K562 (cell line): Measurements from ENCODE around the gene GOLPH3. TPM values are rescaled to one million over a fixed set of nuclear protein-coding genes. Genes with fewer than 3 reads are reported as not detected.

Experiments used
- ATAC-seq: fragments of 200-7000 bp; cut with Tn5 transposase; 3 replicates; pipeline ENCODE4 v1.9.1; 2020; ENCODE audit warnings: moderate library complexity
- BruUV-seq: library from RNA; stranded (reverse); fragments of 400-500 nt; replicated peaks from 2 replicates; lab custom pipeline; 2021; lab: Mats Ljungman, UMichigan
- CTCF ChIA-PET: fragments of 300-600 bp; formaldehyde crosslinking; extraction: SDS; loops from one replicate; lab custom pipeline; 2021; ENCODE audit warnings: low intra/inter-chr PET ratio; lab: Yijun Ruan, JAX
- POLR2A ChIA-PET: fragments of 300-600, 350-650 bp; sonication (Branson Sonifier 250); formaldehyde crosslinking; extraction: SDS; loops from one replicate; lab custom pipeline; 2021; ENCODE audit warnings: antibody characterized with exemption, inconsistent platforms; lab: Yijun Ruan, JAX
- DNase-seq, 4 experiments: peaks; one replicate each; pipeline versions ENCODE4 v3.0.0 to v3.0.0-alpha.2; 2011 to 2018; ENCODE audit warnings: low spot score in 3 of 4, mixed read lengths in 3 of 4; ENCODE audit errors: extremely low read depth in 1 of 4
- FAIRE-seq: peaks from 2 replicates; lab custom pipeline; 2011; peaks lifted over from hg19 to GRCh38; lab: Jason Lieb, UNC
- H2AFZ ChIP-seq: 2 replicates; pipeline ENCODE4 v1.6.0; 2011; ENCODE audit warnings: low read depth, low read length, control low read depth, inconsistent platforms
- H3K27ac ChIP-seq: fragments of 200-600 bp; 3 replicates; pipeline ENCODE4 v1.8.0; 2011; ENCODE audit warnings: low read depth, mild to moderate bottlenecking, control low read depth, inconsistent platforms, low read length, moderate library complexity, mixed read lengths; ENCODE audit errors: extremely low read depth
- H3K27me3 ChIP-seq, 2 experiments: fragments of 300-600 bp in 1 of 2; 2 replicates in 1 of 2; 3 replicates in 1 of 2; pipeline versions ENCODE4 v1.6.0 to v1.8.0; 2011; ENCODE audit warnings: inconsistent platforms in 2 of 2, low read length in 2 of 2, mild to moderate bottlenecking in 1 of 2, mixed read lengths in 1 of 2, moderate library complexity in 1 of 2; ENCODE audit not compliant: control insufficient read depth in 2 of 2, insufficient read depth in 2 of 2
- H3K36me3 ChIP-seq: fragments of 300-600 bp; 3 replicates; pipeline ENCODE4 v1.8.0; 2011; ENCODE audit warnings: mild to moderate bottlenecking, low read length, inconsistent platforms; ENCODE audit not compliant: control insufficient read depth, insufficient read depth
- H3K4me1 ChIP-seq, 2 experiments: fragments of 200-600 bp in 1 of 2; replicated peaks in 1 of 2; 2 replicates in 1 of 2; 3 replicates in 1 of 2; pipeline versions ENCODE4 v1.5.1 to v1.8.0; 2011; ENCODE audit warnings: inconsistent platforms in 2 of 2, low read length in 2 of 2, mild to moderate bottlenecking in 1 of 2, mixed read lengths in 1 of 2, moderate library complexity in 1 of 2; ENCODE audit not compliant: control insufficient read depth in 2 of 2, insufficient read depth in 2 of 2
- H3K4me2 ChIP-seq: 2 replicates; pipeline ENCODE4 v1.6.1; 2011; ENCODE audit warnings: low read length, control low read depth, inconsistent platforms, mixed read lengths; ENCODE audit not compliant: insufficient read depth
- H3K4me3 ChIP-seq: fragments of 200-600 bp; sonication (generic), shearing (Covaris generic); 2 replicates; pipeline ENCODE4 v1.5.1; 2016; ENCODE audit warnings: control low read depth, inconsistent platforms
- H3K79me2 ChIP-seq: fragments of 200-600 bp; 3 replicates; pipeline ENCODE4 v1.8.0; 2011; ENCODE audit warnings: low read length, inconsistent platforms; ENCODE audit not compliant: control insufficient read depth, insufficient read depth
- H3K9ac ChIP-seq, 2 experiments: 2 replicates each; pipeline versions ENCODE4 v1.6.0 to v1.6.1; 2011; ENCODE audit warnings: low read depth in 2 of 2, low read length in 2 of 2, control low read depth in 1 of 2, inconsistent platforms in 1 of 2, mild to moderate bottlenecking in 1 of 2, mixed read lengths in 1 of 2; ENCODE audit not compliant: insufficient read depth in 1 of 2
- H3K9me1 ChIP-seq: one replicate; pipeline ENCODE4 v1.6.0; 2011; ENCODE audit warnings: inconsistent platforms, mild to moderate bottlenecking, low read length, moderate library complexity; ENCODE audit not compliant: control insufficient read depth, insufficient read depth
- H3K9me3 ChIP-seq: replicated peaks from 2 replicates; pipeline ENCODE4 v1.5.1; 2011; ENCODE audit warnings: low read depth, low read length, inconsistent platforms; ENCODE audit not compliant: control insufficient read depth, insufficient read depth
- H4K20me1 ChIP-seq: replicated peaks from 2 replicates; pipeline ENCODE4 v1.6.1; 2011; ENCODE audit warnings: low read length, inconsistent platforms, mixed read lengths; ENCODE audit not compliant: control insufficient read depth, insufficient read depth
- ARID2 ChIP-seq: fragments of 450-650 bp; IDR thresholded peaks from 2 replicates; pipeline ENCODE4 v1.6.1; 2017; ENCODE audit warnings: antibody characterized with exemption, mild to moderate bottlenecking
- BRD9 ChIP-seq: fragments of 450-650 bp; IDR thresholded peaks from 2 replicates; pipeline ENCODE4 v1.6.1; 2018; ENCODE audit warnings: low read depth; ENCODE audit not compliant: partially characterized antibody
- C11orf30 ChIP-seq: fragments of 450-650 bp; IDR thresholded peaks from 2 replicates; pipeline ENCODE4 v1.6.1; 2016; ENCODE audit warnings: low read depth, mild to moderate bottlenecking
- CHD1 ChIP-seq: fragments of 200-600 bp; sonication (generic); IDR thresholded peaks from one replicate; pipeline ENCODE4 v1.6.1; 2012; ENCODE audit warnings: mild to moderate bottlenecking, moderate library complexity, low read length, inconsistent platforms
- DDX20 ChIP-seq: fragments of 450-650 bp; IDR thresholded peaks from 2 replicates; pipeline ENCODE4 v1.6.1; 2016; ENCODE audit warnings: missing genetic modification characterization, low read depth, mild to moderate bottlenecking, missing compliant biosample characterization, moderate library complexity
- FIP1L1 ChIP-seq: fragments of 200-400 bp; formaldehyde crosslinking; IDR thresholded peaks from 2 replicates; pipeline ENCODE4 v1.6.1; 2018; ENCODE audit warnings: mild to moderate bottlenecking, low read depth, low read length; ENCODE audit not compliant: poor library complexity, severe bottlenecking
- HMG20A ChIP-seq: fragments of 450-650 bp; formaldehyde crosslinking; conservative IDR thresholded peaks from 2 replicates; pipeline ENCODE4 v1.4.0; 2020; ENCODE audit warnings: mild to moderate bottlenecking, mixed read lengths
- LEF1 ChIP-seq: fragments of 450-650 bp; IDR thresholded peaks from 2 replicates; pipeline ENCODE4 v1.6.1; 2016; ENCODE audit warnings: mild to moderate bottlenecking
- NEUROD1 ChIP-seq: fragments of 150-350 bp; IDR thresholded peaks from 2 replicates; pipeline ENCODE4 v1.6.1; 2014; ENCODE audit warnings: borderline replicate concordance, low read length, low read depth; ENCODE audit not compliant: partially characterized antibody
- PHB ChIP-seq: fragments of 250-450 bp; sonication (Bioruptor Pico); IDR thresholded peaks from 2 replicates; pipeline ENCODE4 v1.5.0; 2021
- PHF8 ChIP-seq: fragments of 200-600 bp; sonication (generic); IDR thresholded peaks from 2 replicates; pipeline ENCODE4 v1.6.1; 2012; ENCODE audit warnings: mixed run types, mild to moderate bottlenecking, inconsistent platforms, low read length, moderate library complexity, borderline replicate concordance
- POLR3A ChIP-seq: IDR thresholded peaks from 2 replicates; pipeline ENCODE4 v1.6.1; 2011; ENCODE audit warnings: borderline replicate concordance, mild to moderate bottlenecking, moderate library complexity; ENCODE audit not compliant: insufficient read length, insufficient read depth; ENCODE audit errors: extremely low read depth
- RB1 ChIP-seq: fragments of 450-650 bp; IDR thresholded peaks from 2 replicates; pipeline ENCODE4 v1.6.1; 2017; ENCODE audit warnings: low read depth, mild to moderate bottlenecking
- SIX5 ChIP-seq, 2 experiments: IDR thresholded peaks; 2 replicates each; pipeline ENCODE4 v1.6.1; 2011; ENCODE audit warnings: low read length in 2 of 2, borderline replicate concordance in 1 of 2, low read depth in 1 of 2, mild to moderate bottlenecking in 1 of 2, moderate library complexity in 1 of 2; ENCODE audit not compliant: insufficient read depth in 1 of 2
- XRCC3 ChIP-seq: fragments of 450-650 bp; IDR thresholded peaks from 2 replicates; pipeline ENCODE4 v1.6.1; 2017; ENCODE audit warnings: mild to moderate bottlenecking, moderate library complexity
- ZBED1 ChIP-seq: IDR thresholded peaks from 2 replicates; pipeline ENCODE4 v1.6.1; 2014
- ZNF696 ChIP-seq: fragments of 250-450 bp; sonication (Bioruptor Pico); conservative IDR thresholded peaks from 2 replicates; pipeline ENCODE4 v1.4.0; 2020; ENCODE audit warnings: mild to moderate bottlenecking, moderate library complexity
- WGBS: fragments of 100-300 bp; shearing (Covaris generic); methylation state at CpG from one replicate; pipeline ENCODE4 v1.1.6; 2016; ENCODE audit warnings: low coverage, mixed read lengths; ENCODE audit not compliant: insufficient coverage; ENCODE audit errors: missing lambda C conversion rate; 5-methylcytosine and 5-hydroxymethylcytosine counted together
- in situ Hi-C: fragments of 300-500 bp; cut with MboI; formaldehyde crosslinking; loops from 4 replicates; pipeline ENCODE4 v1.15.0; 2018; ENCODE audit warnings: inconsistent platforms, mixed read lengths
- intact Hi-C: fragments of 100-400 bp; cut with micrococcal nuclease; formaldehyde crosslinking; loops from 2 replicates; pipeline ENCODE4 v1.14.2; 2022
- polyA plus RNA-seq, 8 experiments: library from polyadenylated mRNA; depleted of rRNA in 4 of 8; stranded (reverse) in 5 of 8; unstranded in 3 of 8; fragments of >200 nt; fragmentation: Nextera tagmentation in 2 of 8; fragmentation: Illumina TruSeq in 1 of 8; extraction: Ambion mirVana in 2 of 8; extraction: Trizol in 1 of 8; gene quantifications; 2 replicates each; pipeline versions ENCODE4 v1.2.1 to v1.2.3, GENCODE V29; 2011 to 2014; ENCODE audit warnings: inconsistent platforms in 1 of 8, missing spikeins in 1 of 8
- total RNA-seq, 7 experiments: library from RNA; depleted of rRNA in 6 of 7; stranded (reverse); fragments of >200 nt in 6 of 7; fragmentation: Illumina TruSeq in 2 of 7; extraction: Trizol in 2 of 7; gene quantifications; 2 replicates each; pipeline versions ENCODE4 v1.2.1 to v1.2.3, GENCODE V29; 2011 to 2021; ENCODE audit warnings: low replicate concordance in 1 of 7
- TF ChIP-seq, protein P1 (sequence below): fragments of 250-450 bp; sonication (Bioruptor Pico); IDR thresholded peaks from 2 replicates; pipeline ENCODE4 v1.5.1; 2021; ENCODE audit warnings: mild to moderate bottlenecking
- TF ChIP-seq, protein P2 (sequence below): fragments of 250-450 bp; sonication (Bioruptor Pico); IDR thresholded peaks from 2 replicates; pipeline ENCODE4 v1.4.0; 2020; ENCODE audit warnings: mild to moderate bottlenecking, moderate library complexity
- TF ChIP-seq, protein P3 (sequence below): fragments of 450-650 bp; IDR thresholded peaks from 2 replicates; pipeline ENCODE4 v1.6.1; 2016; ENCODE audit warnings: antibody characterized with exemption

Gene GOLPH3
- total and polyA plus RNA-seq, 9 of the 15 experiments (the other 6 are each of a cell fraction or from before 2014, with no cell fraction given): 18.8 to 94.6 (median 55.1) TPM

DNA sequence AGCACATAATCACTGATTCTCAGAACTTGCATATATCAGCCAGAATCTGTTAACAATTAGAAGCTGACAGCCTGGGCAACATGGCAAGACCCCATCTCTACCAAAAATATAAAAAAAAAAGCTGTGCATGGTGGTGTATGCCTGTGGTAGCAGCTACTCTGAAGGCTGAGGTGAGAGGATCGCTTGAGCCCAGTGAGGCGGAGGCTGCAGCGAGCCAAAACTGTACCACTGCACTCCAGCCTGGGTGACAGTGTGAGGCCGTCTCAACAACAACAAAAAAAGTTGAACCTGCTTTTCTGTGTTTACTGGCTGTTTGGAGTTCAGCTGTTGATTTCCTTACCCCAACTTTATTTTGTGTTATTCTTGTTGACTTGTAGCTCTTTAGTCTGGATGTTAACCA lies 66.8 kb downstream of the GOLPH3 start (continued):
- no peak for TF ChIP-seq PHB (CRISPR knock-in tag)
- TF ChIP-seq, protein P1, sequence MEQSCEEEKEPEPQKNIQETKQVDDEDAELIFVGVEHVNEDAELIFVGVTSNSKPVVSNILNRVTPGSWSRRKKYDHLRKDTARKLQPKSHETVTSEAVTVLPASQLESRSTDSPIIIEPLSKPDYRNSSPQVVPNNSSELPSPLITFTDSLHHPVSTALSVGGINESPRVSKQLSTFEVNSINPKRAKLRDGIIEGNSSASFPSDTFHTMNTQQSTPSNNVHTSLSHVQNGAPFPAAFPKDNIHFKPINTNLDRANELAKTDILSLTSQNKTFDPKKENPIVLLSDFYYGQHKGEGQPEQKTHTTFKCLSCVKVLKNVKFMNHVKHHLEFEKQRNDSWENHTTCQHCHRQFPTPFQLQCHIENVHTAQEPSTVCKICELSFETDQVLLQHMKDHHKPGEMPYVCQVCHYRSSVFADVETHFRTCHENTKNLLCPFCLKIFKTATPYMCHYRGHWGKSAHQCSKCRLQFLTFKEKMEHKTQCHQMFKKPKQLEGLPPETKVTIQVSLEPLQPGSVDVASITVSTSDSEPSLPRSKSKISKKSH (CRISPR knock-in tag): no peak
- no peak for TF ChIP-seq BRD9
- no peak for TF ChIP-seq C11orf30
- TF ChIP-seq POLR3A: no peak

DNA sequence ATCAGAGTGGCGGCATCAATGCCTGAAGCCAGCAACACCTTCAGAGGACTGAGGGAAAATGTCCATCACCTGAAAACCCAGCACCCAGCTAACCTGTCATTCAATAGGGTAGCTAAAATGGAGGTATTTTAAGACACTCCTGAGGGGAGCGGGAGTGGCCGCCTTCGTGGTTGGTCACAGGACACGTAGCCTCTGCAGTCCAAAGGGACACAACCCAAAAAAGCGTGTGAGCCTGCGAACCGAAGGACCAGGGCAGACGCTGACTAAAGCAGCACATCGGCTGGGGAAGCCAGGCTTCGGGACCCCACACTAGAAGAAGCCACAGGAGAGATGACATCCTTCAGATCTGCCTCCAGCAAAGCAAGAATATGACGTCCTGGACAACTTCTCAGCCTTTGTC lies 70.6 kb downstream of the GOLPH3 start:
- no peak for ATAC-seq
- intact Hi-C loops: no loop called here
- no peak overlapping the region for H3K4me2 ChIP-seq
- no peaks in the 10 kb centered on the region for H3K9me1 ChIP-seq
- H4K20me1 ChIP-seq: no peaks in the 10 kb centered on the region
- H3K27me3 ChIP-seq: no peaks in the 10 kb centered on the region
- peaks cover 78% of the 10 kb centered on the region for H3K36me3 ChIP-seq
- H2AFZ ChIP-seq: no peak overlapping the region
- no peak for DNase-seq
- no peak overlapping the region for H3K9ac ChIP-seq
- CTCF ChIA-PET: no interaction called here
- no peaks in the 10 kb centered on the region for H3K4me1 ChIP-seq
- WGBS: 91% methylated on average over 9 of the region's 12 CpGs
- no peak overlapping the region for H3K4me3 ChIP-seq
- no peak overlapping the region for H3K27ac ChIP-seq
- BruUV-seq: no TSS peak
- POLR2A ChIA-PET: interaction anchor here (0.6 kb wide), 1 partner anchor 179 kb away, joined by 4 read pairs; no protein-coding TSS in a partner anchor
- FAIRE-seq: no peak
- in situ Hi-C loops: no loop called here
- H3K79me2 ChIP-seq: no peaks in the 10 kb centered on the region
- no peaks in the 10 kb centered on the region for H3K9me3 ChIP-seq
- no peak for TF ChIP-seq PHF8
- no peak for TF ChIP-seq DDX20 (tag)
- no peak for TF ChIP-seq XRCC3
- no peak for TF ChIP-seq SIX5 (IDR thresholded peaks at IDR 0.05; ENCODE audit: borderline replicate concordance in 1 of 2, insufficient read depth in 1 of 2, low read depth in 1 of 2, low read length in 2 of 2)
- TF ChIP-seq RB1: no peak
- TF ChIP-seq ARID2: no peak
- no peak for TF ChIP-seq ZBED1
- TF ChIP-seq LEF1: no peak
- no peak for TF ChIP-seq NEUROD1
- TF ChIP-seq ZNF696 (CRISPR knock-in tag): no peak
- TF ChIP-seq, protein P2, sequence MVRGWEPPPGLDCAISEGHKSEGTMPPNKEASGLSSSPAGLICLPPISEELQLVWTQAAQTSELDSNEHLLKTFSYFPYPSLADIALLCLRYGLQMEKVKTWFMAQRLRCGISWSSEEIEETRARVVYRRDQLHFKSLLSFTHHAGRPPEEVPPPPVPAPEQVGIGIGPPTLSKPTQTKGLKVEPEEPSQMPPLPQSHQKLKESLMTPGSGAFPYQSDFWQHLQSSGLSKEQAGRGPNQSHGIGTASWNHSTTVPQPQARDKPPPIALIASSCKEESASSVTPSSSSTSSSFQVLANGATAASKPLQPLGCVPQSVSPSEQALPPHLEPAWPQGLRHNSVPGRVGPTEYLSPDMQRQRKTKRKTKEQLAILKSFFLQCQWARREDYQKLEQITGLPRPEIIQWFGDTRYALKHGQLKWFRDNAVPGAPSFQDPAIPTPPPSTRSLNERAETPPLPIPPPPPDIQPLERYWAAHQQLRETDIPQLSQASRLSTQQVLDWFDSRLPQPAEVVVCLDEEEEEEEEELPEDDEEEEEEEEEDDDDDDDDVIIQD (CRISPR knock-in tag): no peak
- TF ChIP-seq, protein P3, sequence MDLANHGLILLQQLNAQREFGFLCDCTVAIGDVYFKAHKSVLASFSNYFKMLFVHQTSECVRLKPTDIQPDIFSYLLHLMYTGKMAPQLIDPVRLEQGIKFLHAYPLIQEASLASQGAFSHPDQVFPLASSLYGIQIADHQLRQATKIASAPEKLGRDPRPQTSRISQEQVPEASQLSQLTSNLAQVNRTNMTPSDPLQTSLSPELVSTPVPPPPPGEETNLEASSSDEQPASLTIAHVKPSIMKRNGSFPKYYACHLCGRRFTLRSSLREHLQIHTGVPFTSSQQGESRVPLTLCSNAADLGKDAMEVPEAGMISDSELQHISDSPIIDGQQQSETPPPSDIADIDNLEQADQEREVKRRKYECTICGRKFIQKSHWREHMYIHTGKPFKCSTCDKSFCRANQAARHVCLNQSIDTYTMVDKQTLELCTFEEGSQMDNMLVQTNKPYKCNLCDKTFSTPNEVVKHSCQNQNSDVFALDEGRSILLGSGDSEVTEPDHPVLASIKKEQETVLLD: no peak
- TF ChIP-seq HMG20A (CRISPR knock-in tag): no peak
- TF ChIP-seq CHD1: no peak
- TF ChIP-seq FIP1L1: no peak
